OCI-M2 (cell line): Measurements from ENCODE around the gene IMPG2.
A peak's percentile ranks its signal among the peaks of the same experiment; 100 is the strongest.

Experiments
- DNase-seq: peaks from one replicate; lab custom pipeline; 2025; ENCODE audit not compliant: unreplicated experiment; lab: John Stamatoyannopoulos, UW

Gene IMPG2

GRCh38 chr3:101243285-101244211, 76.8 kb downstream of the IMPG2 start:
- DNase-seq, result no peak

GRCh38 chr3:101240719-101241399, 79.5 kb downstream of the IMPG2 start:
- no peak for DNase-seq

- no peak for DNase-seq
Measured at GRCh38 chr3:101235048-101235447, 85.3 kb downstream of the IMPG2 start.

GRCh38 chr3:101230618-101231017, 89.8 kb downstream of the IMPG2 start:
- DNase-seq, result no peak

- no peak for DNase-seq
Measured at GRCh38 chr3:101229681-101230080, 90.7 kb downstream of the IMPG2 start.

GRCh38 chr3:101228441-101228840, 91.9 kb downstream of the IMPG2 start:
- DNase-seq, result no peak

GRCh38 chr3:101224739-101225138, 95.6 kb downstream of the IMPG2 start:
- no peak for DNase-seq

GRCh38 chr3:101223016-101223415, 97.4 kb downstream of the IMPG2 start:
- no peak for DNase-seq

- no peak for DNase-seq
Measured at GRCh38 chr3:101219842-101220560, 100.4 kb downstream of the IMPG2 start.

GRCh38 chr3:101217472-101218245, 102.7 kb downstream of the IMPG2 start:
- no peak for DNase-seq

GRCh38 chr3:101216710-101217465, 103.5 kb downstream of the IMPG2 start:
- DNase-seq, result peak; percentile 30

- no peak for DNase-seq
Measured at GRCh38 chr3:101212730-101213129, 107.6 kb downstream of the IMPG2 start.

- DNase-seq, result no peak
Measured at GRCh38 chr3:101204246-101204645, 116.1 kb downstream of the IMPG2 start.

GRCh38 chr3:101203411-101203810, 117.0 kb downstream of the IMPG2 start:
- DNase-seq, result no peak

- DNase-seq, result no peak
Measured at GRCh38 chr3:101202640-101203039, 117.7 kb downstream of the IMPG2 start.

- DNase-seq, result no peak
Measured at GRCh38 chr3:101200461-101200860, 119.9 kb downstream of the IMPG2 start.

- DNase-seq, result no peak
Measured at GRCh38 chr3:101195951-101196713, 124.2 kb downstream of the IMPG2 start.

- no peak for DNase-seq
Measured at GRCh38 chr3:101194392-101194791, 126.0 kb downstream of the IMPG2 start.

- no peak for DNase-seq
Measured at GRCh38 chr3:101193957-101194356, 126.4 kb downstream of the IMPG2 start.
